Left renal pelvis (tissue), 4 donors: ENCODE measurements around the gene SRSF12. TPM values are rescaled to one million over a fixed set of nuclear protein-coding genes. Genes with fewer than 3 reads are reported as not detected.
"Not testable (repeated sequence)": the region's sequence is repeated elsewhere in the genome, so short reads cannot be mapped to it uniquely, and the experiment has no call there.

Experiments
- DNase-seq, 4 donors: peaks; one replicate each; pipeline ENCODE4 v3.0.0-alpha.2; 2013; ENCODE audit warnings: low read depth in 4 of 4, low spot score in 3 of 4
- polyA plus RNA-seq, 4 donors: library from polyadenylated mRNA; unstranded; fragments of 120-200 nt; gene quantifications; one replicate each; pipeline ENCODE4 v1.2.1, GENCODE V29; 2013; ENCODE audit not compliant: insufficient read length in 4 of 4

SRSF12 gene
- polyA plus RNA-seq, 4 donors: 7.7 to 19.4 (median 15.0) TPM

- no peak for DNase-seq
These were observed 14.2 kb upstream of the SRSF12 start for GRCh38 chr6:89132057-89132456.

- no peak for DNase-seq
These were observed 13.7 kb upstream of the SRSF12 start for GRCh38 chr6:89131599-89131998.

DNA sequence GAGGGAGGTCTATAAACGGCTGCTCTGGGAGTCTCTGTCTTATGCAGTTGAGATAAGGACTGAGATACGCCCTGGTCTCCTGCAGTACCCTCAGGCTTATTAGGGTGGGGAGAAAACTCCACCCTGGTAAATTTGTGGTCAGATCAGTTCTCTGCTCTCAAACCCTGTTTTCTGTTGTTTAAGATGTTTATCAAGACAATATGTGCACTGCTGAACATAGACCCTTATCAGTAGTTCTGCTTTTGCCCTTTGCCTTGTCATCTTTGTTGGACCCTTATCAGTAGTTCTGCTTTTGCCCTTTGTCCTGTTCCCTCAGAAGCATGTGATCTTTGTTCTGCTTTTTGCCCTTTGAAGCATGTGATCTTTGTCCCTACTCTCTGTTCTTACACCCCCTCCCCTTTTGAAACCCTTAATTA is 10.4 kb upstream of the SRSF12 start:
- DNase-seq: not testable (repeated sequence)

GRCh38 chr6:89122625-89123024 is 4.8 kb upstream of the SRSF12 start:
- DNase-seq: no peak

- DNase-seq: no peak
These were observed 4.1 kb upstream of the SRSF12 start for GRCh38 chr6:89121934-89122333.

DNA sequence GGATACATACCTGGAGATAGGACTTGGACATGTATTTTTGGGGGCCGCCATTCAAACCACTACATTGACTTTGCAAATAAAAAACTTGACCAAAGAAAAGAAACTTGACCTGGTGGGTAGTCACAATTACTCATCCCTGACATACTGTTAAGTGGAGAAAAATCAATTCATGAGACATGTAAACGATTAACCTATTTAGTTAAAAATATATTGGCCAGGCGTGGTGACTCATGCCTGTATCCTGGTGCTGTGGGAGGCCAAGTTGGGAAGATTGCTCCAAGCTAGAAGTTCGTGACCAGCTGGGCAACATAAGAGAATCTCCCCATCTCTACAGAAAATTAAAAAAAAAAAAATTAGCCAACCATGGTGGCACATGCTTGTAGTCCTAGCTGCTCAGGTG is 2.5 kb upstream of the SRSF12 start:
- DNase-seq: no peak

DNA sequence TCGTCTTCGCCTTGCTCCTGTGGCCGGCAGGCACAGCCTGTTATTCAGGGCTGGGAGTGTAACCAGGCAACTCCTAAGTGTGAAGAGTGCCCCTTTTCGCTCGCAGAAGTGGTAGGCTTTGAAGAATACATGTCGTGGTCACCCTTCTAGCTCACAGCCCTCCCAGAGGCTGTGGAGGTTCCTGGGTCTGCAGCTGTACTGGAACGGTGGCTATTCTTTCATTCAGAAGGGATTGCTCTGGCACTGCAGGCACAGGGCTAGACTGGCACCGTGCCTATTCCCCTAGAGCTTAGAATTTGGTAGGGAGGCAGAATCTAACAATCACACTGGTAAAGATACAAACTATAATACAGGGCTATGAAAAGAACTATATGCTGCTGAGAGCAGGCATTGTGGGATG is 1.1 kb upstream of the SRSF12 start:
- no peak for DNase-seq

GRCh38 chr6:89116702-89117101 is 1.2 kb downstream of the SRSF12 start:
- DNase-seq: no peak

GRCh38 chr6:89111933-89112332 is 5.9 kb downstream of the SRSF12 start:
- no peak for DNase-seq

DNA sequence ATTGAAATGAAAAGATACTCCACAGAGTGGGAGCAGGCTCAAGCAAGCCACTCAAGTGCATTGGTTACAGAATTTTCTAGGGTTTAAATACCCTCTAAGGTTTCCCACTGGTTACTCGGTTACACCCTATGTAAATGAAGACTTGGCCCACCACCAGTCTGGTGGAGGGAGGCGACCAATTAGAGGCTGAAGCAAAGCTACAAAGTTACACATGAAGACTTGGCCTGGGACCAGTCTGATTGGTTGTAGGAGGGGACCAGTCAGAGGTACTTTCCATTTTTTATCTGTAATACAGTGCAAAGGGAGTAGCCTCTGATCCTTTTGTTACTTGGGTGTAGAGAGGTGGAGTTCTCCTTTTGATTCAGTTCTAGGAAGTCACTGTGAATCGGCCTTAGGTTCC is 7.6 kb downstream of the SRSF12 start:
- no peak for DNase-seq

DNA sequence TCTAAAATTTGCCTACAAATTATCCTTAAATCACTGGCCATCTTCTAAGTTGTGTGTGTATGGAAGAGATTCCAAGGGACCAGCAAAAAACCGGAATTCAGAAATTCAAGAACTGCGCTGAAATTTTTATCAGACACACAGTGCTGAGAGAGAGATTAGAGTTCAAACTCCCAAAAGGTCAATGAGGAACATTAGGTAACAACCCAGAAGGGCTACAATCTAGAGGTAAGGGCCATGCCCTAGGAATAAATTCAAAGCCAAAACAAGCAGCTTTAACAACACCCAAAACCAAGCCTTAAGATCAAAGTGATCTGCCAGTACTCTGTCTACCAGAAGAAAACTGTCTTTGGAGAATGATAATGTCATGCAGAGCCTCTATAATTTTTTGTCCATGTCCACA is 17.8 kb downstream of the SRSF12 start:
- DNase-seq: no peak

- DNase-seq: no peak
These were observed 19.4 kb downstream of the SRSF12 start for GRCh38 chr6:89098461-89098860.

DNA sequence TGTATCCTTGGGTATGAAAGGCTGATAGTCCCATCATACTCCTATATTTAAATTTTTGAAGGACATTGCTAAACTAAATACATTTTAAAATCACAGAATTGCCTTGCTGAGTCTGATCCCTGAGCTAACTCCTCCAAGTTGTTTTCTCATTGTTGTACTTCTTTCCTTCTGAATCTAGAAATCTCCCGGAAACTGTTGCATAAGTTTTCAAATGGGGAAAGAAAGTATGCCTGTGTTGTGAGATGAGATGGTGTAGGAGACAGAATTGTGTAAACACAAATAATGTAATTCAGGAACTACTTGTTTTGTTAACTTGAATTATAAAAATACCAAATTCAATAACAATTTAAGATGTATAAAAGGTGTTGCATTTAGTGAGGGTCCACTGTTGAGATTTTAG is 30.0 kb downstream of the SRSF12 start:
- no peak for DNase-seq

DNA sequence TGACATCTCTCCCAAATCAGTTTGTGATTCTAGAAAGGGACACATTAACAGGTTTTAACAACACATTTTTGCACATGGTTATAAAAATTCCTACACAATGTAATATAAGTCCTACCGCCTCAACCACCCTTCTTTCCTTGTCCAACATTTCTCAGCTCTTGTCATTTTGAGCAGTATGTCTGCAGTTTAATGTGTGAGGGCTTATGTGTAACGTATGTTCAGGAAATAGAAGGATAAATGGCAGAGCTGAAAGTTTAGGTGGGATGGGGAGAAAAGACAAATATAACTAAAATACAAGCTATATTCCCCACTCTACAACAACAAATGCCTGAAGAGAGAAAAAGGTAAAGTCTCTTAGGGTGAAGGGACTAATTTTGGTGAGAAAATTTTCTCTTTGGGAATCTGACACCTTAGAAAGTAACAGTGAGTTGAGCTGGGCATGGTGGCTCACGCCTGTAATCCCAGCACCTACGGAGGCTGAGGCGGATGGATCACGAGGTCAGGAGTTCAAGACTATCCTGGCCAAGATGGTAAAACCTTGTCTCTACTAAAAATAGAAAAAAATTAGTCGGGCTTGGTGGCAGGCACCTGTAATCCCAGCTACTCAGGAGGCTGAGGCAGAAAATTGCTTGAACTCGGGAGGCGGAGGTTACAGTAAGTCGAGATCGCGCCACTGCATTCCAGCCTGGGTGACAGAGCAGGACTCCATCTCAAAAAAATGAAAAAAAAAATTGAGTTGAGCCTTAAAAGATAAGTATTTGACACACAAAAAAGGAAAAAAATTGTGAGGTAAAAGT is 32.3 kb downstream of the SRSF12 start:
- no peak for DNase-seq

GRCh38 chr6:89084954-89085353 is 32.9 kb downstream of the SRSF12 start:
- DNase-seq: no peak

- no peak for DNase-seq
These were observed 33.3 kb downstream of the SRSF12 start for GRCh38 chr6:89084542-89084941.

GRCh38 chr6:89082486-89082891 is 35.4 kb downstream of the SRSF12 start:
- peak in 1 of 4 donors; percentile 15 for DNase-seq

DNA sequence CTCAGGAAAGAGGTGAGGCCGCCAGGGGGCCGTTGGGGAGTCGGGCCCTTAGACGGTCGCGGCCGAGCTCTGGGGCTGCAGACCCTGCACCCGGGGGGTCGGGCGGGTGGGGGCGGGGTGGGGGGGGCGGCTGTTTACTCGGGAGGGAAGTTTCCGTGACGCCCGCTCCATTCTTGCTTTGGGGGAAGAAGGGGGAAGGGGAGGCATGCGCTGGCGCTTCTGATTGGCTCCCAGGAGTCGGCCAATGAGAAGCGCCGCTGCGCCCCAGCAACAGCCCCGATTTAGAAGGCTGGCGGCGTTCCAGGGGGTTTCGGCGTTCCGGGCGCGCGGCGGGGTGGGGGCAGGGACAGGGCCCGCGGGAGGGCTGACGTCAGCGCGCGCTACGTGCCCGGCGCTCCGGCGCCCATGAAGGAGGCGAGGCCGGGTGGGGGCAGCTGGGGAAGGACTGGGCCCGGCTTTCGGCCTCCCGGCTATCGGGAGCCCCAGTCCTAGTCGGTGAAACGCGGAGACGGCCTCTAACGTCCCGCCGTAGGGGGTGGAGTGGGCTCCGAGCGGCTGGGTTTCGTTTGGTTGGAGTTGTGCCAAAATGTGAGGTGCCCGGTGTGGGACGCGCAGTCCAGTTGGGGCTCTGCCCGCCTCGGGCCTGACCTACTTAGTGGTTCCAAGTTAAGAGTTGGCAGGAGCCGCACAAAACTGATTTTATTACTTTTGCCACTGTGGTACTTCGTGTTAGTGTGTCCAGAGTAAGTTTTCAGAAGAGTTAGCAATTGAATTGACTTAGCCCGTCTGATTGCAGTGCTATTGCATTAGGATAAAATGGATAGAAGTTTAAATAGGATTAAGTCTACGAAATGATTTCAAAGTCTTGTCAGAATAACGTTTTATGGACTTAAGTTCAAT is 36.2 kb downstream of the SRSF12 start:
- peak; percentile 93 to 97 (median 96) for DNase-seq

DNA sequence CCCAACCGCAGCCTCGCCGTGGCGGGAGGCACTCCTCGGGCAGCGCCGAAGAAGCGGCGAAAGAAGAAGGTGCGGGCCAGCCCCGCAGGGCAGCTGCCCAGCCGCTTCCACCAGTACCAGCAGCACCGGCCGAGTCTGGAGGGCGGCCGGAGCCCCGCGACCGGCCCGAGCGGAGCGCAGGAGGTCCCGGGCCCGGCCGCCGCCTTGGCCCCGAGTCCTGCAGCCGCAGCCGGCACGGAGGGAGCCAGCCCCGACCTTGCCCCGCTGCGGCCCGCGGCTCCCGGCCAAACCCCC is 36.8 kb downstream of the SRSF12 start:
- DNase-seq: no peak

DNA sequence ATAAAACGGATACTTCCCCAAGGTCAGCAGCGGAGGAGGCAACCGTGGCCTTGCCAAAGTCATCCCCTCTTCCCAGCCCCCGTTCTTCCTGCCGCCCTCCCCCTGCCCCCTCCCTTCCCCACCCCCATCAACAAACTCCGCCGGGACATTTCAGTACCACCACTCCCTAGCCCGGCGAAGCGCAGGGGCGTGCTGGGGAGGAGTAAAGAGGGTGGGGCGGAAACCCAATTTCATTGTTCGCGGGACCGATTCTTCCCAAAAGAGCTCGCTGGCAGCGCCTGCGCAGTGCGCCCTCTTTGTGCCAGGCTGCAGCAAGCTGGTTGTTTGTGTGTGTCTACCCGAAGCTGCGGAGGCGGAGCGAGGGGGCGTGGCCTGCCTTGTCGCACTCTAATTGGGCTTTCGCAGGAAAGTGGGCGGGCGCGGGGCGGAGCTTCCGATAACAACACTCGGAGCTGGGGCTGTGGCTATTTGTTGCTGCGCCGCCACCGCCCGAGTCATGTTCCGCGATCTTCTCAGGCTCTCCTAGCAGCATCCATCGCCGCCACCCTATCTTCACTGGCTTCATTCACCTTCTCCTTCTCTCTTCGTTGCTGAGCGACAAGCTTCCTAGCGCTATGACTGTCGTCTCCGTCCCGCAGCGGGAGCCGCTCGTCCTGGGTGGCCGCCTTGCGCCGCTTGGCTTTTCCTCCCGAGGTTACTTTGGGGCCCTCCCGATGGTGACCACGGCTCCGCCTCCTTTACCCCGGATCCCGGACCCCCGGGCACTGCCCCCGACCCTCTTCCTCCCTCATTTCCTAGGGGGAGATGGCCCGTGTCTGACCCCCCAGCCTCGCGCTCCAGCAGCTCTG is 37.4 kb downstream of the SRSF12 start, which contains the start of gene PNRC1:
PNRC1 (plus strand) TSS at position 471 of the 848 bp plus-strand sequence; CDS start at position 615, 144 bp downstream.
- peak; percentile 95 to 98 (median 98) for DNase-seq
